Activated CD4-positive, alpha-beta T cell treated with anti-CD3 and anti-CD28 coated beads for 1 hour (primary cell): ENCODE data around the gene INPP5F.
A peak's percentile ranks its signal among the peaks of the same experiment; 100 is the strongest.

Source experiments
- DNase-seq: peaks from one replicate; pipeline ENCODE4 v3.0.0-alpha.2; 2020

The INPP5F gene

DNA sequence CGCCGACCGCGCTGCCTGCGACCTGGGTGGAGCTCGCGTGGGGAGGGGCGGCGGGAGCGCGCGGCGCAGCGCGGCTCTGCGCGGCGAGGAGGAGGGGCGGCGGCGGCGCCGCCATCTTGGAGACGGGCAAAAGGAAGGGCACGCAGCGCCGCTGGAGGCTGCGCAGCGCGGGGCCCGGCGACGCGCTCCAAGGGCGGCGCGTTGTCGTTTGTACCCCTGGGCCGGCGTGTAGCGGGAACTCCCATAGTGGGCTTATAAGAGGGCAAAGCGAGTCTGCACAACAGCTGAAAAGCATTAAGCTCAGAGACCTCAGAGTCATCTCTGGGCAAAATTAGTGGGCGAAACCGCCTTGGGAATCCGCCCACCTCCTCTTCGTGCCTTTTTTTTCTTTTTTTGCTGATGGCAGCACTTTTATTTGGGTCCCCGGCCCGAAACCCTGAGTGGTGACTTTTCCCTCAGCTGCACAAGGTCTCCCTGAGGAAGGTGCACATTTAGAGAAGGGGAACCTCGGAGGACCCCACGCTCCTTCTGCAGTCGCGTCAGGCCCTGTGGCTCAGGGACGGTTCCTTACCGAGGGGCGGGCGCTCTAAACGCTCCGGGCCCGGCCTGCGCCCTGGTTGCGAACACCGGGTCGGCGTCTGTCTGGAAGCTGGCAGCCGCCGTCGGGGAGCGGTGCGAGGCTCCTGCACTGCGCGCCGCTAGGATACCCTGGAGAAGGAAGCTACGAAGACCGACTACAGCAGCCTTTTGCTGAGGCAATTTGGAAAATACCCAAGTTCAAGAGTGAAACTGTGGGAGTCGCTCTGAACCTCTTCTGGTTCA, 147.2 kb downstream of the INPP5F start:
- DNase-seq = peak; percentile 84

- no peak for DNase-seq
Observed at GRCh38 chr10:119878524-119878923, 152.7 kb downstream of the INPP5F start.
